Stimulated activated CD4-positive, alpha-beta T cell treated with anti-CD3 and anti-CD28 coated beads, Interleukin-4, amount 100 ng/mL, for 4 hours (primary cell): ENCODE results near the gene HTR2A.

ENCODE experiments used
- DNase-seq, 2 experiments: peaks; one replicate each; pipeline ENCODE4 v3.0.0-alpha.2; 2020

Gene HTR2A

DNA sequence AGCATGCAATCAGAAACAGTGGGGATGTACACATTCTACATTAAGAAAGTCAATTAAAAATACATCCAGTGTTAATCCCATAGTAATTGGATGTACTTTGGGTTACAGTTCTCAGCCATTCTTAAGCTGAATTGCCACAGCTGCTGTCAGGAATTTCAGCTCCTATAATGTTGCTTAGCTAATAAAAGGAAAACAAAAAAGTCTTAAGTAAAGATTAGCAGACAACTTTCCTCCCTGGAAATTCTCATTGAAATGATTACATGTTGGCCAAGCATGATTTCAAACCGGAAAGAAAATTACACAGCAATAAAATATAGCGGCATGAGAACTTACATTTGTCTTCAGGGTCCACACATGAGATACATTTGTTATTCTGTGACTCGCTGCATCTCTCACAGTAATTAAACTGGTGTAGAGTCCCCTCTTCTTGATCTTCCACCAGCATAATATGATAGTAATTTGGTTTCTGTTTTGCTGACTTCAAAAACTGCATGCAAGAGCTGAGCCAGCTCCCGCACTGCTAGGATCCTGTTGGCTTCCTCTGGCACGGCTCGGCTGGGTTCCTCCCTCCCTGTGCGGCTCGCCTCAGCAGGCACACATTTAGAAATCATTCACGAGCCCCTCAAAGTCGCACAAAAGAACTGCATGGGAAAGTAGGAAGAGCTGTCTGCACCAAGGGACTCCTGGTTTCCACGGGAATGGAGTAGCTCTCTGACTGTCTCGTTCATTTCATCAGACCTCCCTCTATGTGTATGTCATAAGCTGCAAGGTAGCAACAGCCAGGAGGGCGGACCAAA lies at the start of gene HTR2A:
TSS of gene HTR2A (minus strand) at position 713 of the 797 bp plus-strand sequence. CDS start 1,147 bp downstream, outside the sequence.
- DNase-seq: no peak

DNA sequence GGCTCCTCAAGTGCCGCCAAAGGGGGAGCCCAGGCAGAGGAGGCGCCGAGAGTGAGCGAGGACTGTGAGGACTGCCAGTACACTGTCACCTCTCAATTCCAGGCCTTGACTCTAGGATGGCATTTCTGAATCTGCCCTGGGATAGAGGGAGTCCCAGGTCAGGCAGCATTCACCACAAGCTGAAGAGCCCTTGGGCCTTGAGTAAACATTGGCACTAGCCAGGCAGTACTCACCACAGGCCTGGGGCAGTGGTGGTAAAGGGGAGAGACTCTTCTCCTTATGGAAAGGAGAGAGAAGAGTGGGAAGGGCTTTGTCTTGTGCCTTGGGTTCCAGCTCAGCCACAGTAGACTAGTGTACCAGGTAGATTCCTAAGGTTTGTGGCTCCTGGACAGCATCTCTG lies 39.7 kb upstream of the HTR2A start:
- DNase-seq: no peak

DNA sequence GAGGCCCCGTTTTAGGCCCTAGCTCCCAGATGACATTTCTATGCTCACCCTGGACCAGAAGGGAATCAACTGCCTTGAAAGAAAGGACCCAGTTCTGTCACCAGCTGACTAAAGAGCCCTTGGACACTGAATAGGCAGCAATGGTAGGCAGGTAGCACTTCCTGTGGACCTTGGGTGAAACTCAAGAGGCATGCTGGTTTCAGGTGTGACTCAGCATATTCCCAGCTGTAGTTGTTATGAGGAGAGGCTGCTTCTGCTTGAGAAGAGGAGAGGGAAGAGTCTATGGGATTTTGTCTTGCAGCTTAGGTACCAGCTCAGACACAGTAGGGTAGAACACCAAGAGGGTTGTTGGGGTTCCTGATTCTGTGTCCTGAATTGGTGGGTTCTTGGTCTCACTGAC lies 37.9 kb upstream of the HTR2A start:
- no peak for DNase-seq

DNA sequence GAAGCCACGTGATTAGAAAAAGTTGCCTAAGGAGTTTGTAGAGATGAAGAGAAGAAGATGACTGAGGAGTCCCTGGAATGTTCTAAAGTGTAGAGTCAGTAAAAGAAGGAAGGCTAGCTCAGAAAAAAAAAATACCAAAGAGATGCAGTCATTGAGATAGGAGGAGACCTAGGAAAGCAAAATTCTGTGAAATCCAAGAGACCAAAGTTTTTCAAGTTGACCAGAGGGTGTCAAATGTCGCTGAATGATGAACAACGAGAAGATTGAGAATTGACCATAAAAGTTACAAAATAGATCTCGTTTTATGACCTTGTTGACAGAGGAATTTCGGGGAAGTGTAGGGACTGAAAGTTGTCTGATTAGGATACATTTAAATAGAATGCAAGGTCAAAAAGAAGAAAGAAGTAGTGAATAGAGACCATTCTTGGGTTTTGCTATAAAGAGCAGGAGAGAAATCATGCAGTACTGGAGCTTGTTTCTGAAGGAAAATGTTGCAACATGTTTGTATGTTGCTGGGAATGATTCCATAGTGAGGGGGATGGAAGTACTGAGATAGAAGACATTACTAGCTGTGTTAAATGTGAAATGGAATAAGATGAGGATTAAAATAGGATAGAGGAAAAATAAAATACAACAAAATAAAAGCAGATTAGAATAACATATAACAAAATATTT lies 30.2 kb upstream of the HTR2A start:
- DNase-seq: no peak

DNA sequence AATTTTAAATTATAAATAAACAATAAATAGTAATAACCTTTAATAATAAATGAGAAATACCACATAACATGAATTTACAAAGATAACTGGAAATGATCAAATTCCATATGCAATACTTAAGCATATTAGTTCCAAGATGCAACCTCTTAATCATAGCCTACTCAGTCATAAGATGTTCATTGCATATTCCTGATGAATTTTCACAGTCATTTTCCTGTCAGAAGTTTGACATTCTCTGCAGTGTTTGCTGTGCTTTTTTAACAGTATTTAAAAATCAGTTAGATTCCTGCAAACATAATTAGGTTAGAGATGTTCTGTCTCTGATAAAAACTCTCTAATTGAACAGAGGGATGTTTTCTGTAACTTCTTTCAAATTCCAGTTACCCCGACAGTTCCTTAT lies 28.6 kb upstream of the HTR2A start:
- no peak for DNase-seq

DNA sequence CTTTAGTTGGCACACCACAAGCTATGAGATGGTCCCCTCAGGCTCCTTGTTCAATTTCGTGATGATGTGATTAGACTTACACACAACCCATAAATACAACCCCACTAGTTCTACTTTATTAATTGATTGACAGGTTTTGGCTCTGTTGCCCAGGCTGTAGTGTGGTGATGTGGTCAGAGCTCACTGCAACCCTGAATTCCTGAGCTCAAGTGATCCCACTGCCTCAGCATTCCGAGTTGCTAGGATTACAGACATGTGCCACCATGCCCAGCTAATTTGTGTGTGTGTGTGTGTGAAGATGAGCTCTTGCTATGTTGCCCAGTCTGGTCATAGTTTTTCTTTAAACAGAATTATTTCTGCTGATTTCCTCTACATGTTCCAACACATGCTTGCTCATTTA lies 17.5 kb upstream of the HTR2A start:
- no peak for DNase-seq

DNA sequence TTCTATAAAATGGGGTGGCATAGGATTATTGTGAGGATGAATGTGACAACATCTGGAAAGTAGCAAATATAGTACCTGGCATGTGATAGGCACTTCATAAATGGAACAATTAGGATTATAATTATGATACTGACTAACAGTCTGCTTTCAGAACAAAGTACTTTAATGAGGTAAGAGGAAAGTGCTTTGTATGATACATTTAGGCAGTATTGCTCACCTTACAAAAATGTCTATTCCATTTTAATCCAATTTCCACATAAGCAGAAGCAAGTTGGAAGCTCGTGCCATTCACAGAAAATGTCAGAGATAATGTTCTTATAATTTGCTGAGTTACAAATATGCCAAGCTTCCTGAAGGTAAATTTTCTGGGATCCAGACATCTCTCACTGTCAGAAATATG lies 16.9 kb upstream of the HTR2A start:
- no peak for DNase-seq

DNA sequence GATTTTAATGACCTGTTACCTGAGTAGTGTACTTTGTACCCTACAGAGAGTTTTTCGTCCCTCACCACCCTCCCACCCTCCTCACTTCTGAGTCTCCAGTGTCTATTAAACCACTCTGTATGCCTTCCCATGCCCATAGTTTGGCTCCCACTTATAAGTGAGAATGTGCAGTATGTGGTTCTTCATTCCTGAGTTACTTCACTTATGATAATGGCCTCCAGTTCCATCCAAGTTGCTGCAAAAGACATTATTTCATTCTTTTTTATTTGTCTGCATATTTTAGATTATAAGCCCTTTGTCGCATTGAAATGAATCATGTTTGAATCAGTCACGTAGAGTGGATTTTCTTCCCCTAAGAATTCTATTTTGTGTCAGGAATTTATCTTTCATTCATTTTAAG lies 12.2 kb upstream of the HTR2A start:
- no peak for DNase-seq

DNA sequence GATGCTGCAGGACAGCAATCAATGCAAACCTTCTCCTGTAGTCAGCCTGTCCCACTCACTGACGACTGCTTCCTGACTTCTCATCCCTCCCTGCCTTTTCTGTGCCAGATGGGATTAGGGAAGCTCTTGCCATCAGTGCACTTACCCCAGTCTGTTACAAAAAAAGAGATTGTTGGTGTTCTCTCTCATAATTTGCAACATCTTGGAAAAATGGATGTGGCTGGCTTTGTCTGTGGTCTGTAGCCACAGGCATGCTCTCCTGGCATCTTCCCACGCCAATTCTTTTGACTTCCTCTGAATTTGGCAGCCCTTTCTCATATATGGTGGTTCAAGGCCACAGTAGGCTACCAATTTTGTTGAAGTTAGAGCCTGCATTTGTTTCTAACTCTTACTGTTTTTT lies 11.6 kb upstream of the HTR2A start:
- no peak for DNase-seq

DNA sequence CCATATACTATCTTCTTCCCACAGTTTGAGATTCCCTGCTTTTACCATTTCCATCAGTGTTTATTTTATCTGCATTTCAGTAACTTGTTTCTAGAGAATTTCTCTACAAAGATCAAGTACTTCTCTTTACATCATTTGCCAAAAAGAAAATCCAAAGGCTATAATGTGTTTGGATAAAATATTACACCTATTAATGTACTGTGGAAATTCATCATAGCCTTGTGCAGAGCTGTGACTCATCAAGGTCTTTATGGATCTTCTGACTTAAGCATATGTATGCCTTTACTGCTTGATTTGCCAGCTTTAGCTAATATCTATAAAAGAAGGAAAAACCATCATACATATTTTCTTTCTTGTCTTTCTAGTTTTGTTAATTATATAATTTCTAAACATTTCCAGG lies 9.6 kb upstream of the HTR2A start:
- DNase-seq: no peak

DNA sequence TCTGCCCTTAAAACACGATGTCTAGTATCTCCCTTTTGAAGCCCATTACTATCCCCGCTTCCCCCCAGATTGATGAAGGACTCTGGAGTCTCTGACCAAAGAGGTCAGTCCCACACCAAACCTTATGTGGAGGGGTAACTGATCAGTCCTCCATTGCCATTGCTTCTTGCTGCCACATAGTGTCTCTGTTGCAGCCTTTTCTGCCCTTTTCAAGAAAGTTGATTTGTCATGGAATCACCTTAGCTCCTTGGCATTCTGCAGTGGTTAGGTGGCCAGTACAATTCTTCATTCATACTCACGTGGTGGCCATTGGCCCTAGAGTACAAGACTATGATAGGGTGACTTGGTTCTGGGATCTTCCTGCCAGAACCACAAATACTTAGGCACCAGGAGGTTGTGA lies 8.4 kb upstream of the HTR2A start:
- no peak for DNase-seq

DNA sequence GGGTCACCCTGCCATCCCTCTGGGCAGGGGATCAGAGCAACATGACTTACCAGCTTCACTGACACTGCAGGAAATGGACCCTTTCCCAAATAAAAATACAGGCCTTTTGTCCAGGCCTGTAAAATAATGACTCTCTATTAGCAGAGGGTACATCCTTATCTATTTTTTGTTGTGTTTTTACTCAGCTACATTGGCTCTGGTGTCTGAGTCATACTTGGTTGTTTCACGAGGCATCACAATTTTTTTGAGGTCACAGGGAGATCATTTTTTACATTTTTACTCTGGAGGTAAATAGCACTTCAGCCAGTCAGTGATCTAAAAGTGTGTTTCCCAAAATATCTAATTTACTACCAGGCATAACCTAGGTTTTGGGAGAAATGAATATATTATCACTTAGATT lies 6.9 kb upstream of the HTR2A start:
- DNase-seq: no peak

DNA sequence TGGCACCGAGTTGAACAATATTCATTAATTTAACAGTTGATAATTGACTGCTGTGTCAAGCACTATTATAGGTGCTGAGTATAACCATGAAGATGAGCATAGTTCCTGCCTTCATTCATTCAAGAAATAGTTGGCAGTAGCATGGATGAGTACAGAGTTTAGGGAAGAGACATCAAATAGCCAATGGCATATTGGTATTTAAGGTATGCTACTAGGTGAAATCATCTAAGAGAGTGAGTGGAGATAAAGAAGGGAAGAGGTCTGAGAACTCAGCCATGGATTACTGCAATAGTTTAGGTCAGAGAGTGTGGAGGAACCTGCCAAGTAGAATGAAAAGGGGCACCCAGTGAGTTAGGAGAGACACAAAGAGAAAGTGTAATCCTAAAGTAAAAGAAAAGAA lies 4.9 kb upstream of the HTR2A start:
- no peak for DNase-seq

DNA sequence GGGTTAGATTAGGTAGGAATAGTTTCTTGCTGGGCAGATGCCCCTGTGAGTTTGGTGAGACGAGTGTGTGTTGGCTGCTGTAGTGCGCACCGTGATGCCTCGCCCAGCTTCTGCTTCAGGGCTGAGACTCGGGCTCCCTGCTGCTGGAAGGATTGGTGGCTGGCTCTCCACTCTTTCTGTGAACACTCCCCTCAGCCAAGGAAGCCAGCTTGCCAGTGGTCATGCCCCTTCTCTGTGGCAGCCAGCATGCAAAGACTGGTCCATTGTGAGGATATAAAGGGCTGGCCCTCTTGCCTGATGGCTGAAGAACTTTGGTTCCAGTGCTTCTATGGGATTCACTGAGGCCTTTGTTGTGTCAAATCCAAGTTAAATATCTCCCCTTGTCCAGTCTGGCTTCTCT lies 2.9 kb upstream of the HTR2A start:
- no peak for DNase-seq

DNA sequence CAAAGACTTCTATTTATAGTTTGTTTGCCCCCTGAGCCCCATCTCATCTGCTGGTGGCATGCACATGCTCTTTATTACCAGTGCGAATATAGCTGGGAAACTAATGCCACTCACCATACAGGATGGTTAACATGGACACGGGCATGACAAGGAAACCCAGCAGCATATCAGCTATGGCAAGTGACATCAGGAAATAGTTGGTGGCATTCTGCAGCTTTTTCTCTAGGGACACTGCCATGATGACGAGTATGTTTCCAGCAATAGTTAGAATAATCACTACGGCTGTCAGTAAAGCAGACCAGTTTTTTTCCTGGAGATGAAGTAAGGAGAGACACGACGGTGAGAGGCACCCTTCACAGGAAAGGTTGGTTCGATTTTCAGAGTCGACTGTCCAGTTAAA lies 1.5 kb downstream of the HTR2A start:
- DNase-seq: no peak

DNA sequence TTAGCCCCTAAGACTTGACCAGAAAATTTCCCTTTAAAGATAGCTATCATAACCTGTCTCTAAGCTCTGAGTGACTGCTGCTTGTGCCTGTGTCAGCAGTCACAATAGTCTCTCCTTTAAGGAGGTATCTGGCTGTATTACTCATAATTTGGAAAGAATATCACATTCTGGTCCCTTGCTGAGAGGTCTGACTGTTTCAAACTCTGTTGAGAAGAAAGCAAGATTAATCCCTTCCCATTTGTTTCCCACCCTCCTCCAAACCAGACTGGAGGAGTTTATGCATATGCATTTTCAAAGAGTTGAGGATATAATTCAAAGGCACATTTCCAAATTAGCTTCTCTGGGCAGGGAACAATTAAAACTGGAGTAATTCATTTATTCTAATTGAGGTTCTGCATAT lies 2.3 kb downstream of the HTR2A start:
- no peak for DNase-seq

DNA sequence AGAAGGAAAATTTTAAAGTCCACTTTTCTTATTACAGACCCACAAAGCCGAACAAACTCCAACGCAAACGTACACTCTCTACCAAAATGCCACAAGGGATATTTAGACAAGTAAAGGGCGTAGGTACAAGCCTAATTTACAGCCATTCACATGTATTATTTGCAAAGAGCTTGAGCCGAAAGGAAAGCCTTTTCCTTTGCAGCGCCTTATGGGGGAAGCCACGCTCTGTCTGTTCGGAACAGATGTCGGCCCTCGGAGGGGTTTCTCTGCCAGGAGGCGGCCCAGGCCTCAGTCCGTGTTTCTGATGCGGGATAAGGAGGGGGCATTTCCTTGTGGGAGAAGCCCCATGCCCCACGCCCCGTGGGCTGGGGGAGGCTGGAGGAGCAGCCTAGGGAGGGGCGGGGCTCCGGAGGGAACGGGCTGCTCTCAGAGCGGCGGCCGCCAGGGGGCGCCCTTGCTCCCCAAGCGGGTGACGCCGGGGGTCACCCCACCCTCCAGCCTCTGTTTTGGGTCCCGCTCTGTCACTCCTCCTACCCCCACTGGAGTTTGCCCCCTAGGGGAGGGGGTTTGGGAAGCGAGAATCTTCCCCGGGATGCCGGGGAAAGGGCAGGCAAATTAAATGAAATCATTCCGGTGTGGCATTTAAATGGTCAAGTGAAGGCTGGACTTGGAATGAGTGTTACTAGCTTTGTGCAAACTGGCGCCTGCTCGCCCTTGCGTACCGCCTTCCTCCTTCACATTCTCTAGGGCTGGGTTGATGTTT lies 2.9 kb downstream of the HTR2A start:
- peak; percentile 44 to 65 for DNase-seq

DNA sequence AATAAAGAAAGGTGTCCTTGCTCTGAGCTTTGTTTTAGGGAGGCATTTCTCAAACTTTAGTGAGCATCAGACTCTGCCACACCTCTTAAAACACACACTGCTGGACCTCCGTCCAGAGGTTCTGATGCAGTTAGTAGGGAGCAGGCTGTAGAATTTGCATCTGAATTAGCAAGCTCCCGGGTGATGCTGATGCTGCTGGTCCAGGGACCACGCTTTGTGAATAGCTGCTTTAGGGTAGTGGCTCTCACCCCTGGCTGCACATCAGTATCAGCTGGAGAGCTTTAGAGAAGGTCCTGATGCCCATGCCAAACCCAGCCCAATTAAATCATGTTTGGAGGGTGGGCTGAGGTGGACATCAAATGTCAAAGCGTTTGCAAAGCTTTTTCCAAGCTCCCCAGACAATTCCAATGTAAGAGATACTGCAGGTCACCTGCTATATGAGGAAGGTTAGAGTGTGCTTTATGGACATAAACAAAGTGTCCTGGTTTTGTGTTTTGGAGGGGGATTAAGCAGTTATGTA lies 3.6 kb downstream of the HTR2A start:
- DNase-seq: no peak

DNA sequence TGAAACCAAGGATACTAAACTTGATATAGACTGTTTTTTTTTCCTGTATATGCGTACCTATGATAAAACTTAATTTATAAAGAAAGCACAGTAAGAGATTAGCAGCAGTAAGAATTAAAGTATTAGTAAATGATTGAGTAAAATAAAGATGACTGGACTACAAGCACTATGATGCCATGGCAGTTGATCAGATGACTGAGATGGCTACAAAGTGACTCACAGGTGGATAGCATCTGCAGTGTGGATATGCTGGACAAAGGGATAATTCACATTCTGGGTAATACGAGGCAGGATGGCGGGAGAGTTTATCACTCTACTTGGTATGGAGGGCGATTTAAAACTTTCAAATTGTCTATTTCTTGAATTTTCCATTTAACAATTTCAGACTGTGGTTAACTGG lies 11.8 kb downstream of the HTR2A start:
- DNase-seq: no peak

DNA sequence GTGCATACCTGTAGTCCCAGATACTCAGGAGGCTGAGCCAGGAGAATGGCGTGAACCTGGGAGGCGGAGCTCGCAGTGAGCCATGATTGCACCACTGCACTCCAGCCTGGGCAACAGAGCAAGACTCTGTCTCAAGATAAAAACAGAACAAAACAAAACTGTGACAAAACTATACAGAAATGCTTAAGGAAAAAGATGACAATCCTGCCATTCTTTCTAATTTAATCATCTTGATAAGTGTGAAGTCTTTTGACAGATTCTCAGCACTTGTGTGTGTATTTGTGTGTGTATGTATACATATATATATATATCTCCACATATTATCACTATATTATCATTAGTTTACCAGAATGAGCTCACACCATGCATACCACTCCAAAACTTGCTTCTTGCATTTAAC lies 12.3 kb downstream of the HTR2A start:
- DNase-seq: no peak

DNA sequence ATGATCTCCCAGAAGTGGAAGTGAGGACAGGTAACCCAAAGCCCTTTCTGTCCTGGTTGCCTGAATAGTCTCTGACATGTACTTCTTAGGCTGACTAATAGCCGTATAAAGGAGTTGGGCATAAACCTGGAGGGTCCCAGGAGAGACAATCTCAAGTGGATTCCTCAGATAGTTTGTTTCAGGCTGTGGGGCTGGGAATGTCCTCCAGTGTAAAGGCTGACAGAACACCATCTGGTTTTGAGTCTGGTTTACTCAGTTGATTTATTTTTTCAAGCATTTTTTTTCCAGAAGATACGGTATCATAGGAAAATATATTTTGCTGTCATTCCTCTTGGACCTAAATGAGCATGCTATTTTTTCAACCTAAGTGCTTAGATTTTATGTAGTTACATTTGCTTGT lies 15.2 kb downstream of the HTR2A start:
- DNase-seq: no peak

DNA sequence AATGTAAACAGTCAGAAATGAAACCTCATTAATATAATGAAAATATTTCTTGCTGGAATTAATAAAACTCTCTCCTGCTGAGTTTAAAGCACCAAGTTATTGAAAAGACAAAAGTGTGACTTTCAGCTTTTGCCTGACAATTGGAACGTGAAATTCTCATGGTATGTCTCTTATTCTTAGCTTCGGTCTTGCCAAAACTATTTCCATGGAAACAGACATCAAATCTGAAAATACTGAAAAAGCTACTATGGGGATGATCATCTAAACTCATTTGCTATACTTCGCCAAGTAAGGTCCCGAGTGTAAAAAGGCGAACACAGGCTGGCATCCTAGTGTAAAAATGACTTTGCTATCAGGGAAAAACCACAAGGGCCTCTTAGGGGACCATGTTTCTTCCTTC lies 22.8 kb downstream of the HTR2A start:
- no peak for DNase-seq

DNA sequence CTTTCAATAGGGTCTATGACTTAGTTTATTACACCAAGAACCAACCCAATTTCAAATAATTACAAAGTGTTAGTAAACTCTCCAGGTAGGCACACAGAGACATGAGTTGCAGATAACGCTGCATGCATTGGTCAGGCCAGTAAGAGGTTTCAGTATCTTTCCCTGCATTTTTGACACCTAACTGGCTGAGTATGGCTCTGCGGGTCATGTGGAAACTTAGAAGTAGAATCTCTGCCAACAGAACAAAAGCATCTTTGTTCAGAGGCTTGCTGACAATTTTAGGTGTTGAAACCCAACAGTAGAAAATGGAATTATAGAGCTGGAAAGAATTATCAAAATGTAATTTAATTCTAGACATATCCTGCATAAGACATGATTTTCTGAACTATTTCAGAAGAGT lies 25.3 kb downstream of the HTR2A start:
- no peak for DNase-seq

DNA sequence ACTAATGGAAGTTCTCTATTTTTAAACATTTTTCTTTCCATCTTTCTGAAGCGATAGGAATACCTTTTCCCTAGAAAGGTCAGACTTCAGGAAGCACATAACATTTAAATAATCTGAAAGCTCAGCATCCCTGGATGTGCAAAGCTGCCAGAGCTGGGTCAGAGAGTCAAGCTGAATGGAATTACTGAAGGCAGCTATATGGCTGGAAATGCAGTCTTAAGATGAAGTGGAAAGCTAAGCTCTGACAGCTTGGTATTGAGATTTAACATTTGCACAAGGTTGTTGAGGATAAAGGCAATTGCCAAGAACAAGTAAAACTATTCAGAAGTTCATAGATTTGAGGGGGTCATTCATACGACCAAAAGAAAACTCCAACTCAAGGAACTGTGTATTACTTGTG lies 28.8 kb downstream of the HTR2A start:
- DNase-seq: no peak
